ENCODE measurements around the gene ACVR1B.

ACVR1B gene

GRCh38 chr12:51944608-51945233 lies 6.8 kb upstream of the ACVR1B start:
- no peak for DNase-seq

DNA sequence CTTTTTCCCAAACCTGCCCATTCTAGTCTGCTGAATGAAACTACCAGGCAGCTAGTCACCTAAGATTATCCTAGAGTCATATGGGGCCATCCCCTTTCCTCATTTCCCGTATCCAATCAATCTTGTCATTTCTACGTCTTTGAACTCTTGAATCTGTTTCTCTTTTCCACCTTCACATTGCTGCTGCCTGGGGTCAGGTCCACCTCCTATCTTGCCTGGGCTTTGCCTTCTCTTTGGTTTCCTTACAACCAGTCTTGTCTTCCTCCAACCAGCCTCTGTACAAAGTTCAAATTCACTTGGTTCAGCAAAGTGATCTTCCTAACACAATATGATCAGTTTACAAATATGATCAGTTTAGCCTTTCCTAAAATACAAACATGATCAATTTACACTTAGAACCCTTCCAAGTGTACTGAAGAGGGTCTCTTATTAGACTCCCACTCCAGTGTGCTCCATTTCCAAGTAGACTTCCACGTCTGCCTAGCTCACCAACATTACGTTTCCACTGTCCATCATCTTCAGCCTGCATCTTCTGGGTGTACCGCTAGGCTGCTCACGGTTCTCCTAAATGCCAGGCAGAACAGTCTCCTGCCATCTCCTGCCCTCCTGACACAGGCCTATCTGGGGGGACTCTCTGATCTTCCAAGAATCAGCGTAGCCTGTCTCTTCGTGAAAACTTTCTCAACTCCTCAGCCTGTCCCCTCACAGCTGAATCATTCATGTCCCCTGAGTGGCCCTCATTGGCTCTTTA lies 4.1 kb upstream of the ACVR1B start:
- DNase-seq: no peak

GRCh38 chr12:51948066-51948465 lies 3.4 kb upstream of the ACVR1B start:
- DNase-seq: no peak

DNA sequence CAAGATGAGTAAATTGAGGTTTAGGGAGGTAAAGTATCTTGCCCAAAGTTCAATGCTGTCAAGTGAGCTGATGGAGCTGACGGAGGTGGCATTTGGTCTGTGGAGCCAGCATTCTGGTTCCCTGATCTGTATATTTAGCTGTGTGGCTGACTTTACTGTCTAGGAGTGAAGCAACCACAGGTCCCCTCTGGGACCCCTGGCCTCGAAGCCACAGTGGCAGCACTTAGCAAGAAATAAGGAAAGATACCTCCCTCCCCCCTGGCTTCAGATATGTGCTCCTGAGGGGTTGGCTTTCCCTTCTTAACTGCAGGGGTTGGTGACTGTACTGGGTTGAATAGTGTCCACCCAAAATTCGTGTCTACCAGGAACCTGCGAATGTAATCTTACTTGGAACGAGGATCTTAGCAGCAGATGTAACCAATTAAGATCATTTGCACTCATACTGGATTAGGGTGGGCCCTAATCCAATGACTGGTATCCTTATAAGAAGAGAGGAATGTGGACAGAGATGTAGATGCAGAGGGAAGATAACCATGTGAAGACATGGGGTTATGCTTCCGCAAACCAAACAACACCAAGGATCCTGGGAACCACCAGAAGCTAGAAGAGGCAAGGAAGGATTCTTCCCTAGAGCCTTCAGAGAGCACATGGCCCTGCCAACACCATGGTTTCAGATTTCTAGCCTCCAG lies 2.0 kb upstream of the ACVR1B start:
- DNase-seq: no peak

DNA sequence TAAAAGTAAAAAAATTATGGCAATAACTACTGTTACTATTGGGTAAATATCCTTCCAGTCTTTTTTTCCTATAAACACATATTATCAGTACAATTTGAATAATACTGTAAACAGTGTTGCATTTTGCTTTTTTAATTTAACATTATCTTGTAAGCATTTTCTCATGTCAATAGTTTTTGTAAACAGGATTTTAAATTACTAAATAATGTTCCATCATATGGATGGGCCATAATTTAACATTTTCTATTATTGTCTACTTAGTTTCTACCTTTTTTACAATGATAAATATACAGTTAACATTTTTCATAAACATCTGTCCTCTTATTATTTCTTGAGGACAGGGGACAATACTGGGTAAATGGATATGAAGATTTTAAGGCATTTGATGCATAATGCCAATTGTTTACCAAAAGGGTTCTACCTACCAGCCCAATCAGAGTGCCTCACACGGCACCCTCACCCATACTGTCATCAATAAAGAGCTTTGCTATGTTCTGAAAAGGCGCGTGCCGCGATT lies 759 bp upstream of the ACVR1B start:
- no peak for DNase-seq

GRCh38 chr12:51951843-51952722 lies 584 bp downstream of the ACVR1B start:
- DNase-seq: no peak

- no peak for DNase-seq
Observed at GRCh38 chr12:51953089-51953488, 1.6 kb downstream of the ACVR1B start.

GRCh38 chr12:51953864-51954263 lies 2.4 kb downstream of the ACVR1B start:
- no peak for DNase-seq

DNA sequence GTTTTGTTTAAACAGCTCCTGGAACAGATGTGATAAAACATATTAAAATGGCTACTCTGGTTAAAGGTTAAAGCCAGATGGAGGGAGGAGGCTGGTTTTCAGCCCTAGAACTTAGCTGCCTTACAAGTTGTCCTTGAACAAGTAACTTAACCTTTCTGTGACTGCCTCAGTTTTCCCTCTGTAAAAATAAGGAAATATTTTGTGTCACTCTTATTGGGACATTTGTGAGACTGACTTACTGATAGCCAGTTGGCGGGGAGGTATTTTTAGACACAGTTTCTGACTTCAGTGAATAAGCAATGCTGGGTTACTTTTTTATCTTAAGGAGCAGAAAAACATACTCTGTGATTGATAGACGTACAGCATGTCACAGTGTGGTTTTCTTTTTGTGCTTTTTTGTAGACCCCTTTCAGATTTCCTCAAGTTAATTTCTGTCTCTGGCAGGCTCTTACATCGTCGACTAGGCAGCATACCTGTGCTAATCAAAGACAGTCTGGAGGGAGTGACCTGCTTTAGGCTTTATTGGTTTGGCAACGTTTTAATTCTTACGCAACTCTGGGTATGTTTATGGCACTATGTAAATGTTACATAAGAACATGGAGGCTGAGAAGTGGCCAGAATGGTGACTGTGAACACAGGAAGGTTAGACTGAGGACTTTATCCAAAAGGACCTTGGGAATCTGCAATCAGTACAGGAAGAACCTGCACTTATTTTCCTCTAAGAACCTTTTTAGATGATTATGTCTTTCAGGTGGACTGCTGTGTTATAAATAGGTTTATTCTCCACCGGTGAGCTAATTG lies 3.3 kb downstream of the ACVR1B start:
- DNase-seq: no peak

GRCh38 chr12:51955702-51956101 lies 4.2 kb downstream of the ACVR1B start:
- no peak for DNase-seq

- DNase-seq: no peak
Observed at GRCh38 chr12:51958542-51958941, 7.0 kb downstream of the ACVR1B start.

GRCh38 chr12:51959211-51959610 lies 7.7 kb downstream of the ACVR1B start:
- DNase-seq: no peak

GRCh38 chr12:51959921-51960320 lies 8.4 kb downstream of the ACVR1B start:
- DNase-seq: no peak

GRCh38 chr12:51960488-51960887 lies 9.0 kb downstream of the ACVR1B start:
- no peak for DNase-seq

- no peak for DNase-seq
Observed at GRCh38 chr12:51960890-51961289, 9.4 kb downstream of the ACVR1B start.

GRCh38 chr12:51961834-51962233 lies 10.3 kb downstream of the ACVR1B start:
- no peak for DNase-seq

GRCh38 chr12:51962737-51963136 lies 11.2 kb downstream of the ACVR1B start:
- DNase-seq: no peak

GRCh38 chr12:51963477-51963876 lies 12.0 kb downstream of the ACVR1B start:
- no peak for DNase-seq

DNA sequence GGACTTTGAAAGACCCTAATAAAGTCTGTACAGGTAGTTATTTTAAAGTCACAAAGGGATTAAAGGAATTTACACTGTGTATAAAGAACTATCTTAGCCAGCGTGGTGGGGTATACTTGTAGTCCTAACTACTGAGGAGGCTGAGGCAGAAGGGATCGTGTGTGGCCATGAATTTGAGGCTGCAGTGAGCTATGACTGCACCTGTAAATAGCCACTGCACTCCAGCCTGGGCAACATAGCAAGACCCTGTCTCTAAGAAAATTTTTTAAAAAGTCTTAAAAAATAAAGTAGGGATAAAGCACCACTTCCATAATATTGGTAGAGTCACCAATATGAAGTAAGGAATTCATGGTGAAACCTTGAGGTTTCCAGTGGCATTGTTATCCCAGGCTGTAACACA lies 18.1 kb downstream of the ACVR1B start:
- DNase-seq: no peak

DNA sequence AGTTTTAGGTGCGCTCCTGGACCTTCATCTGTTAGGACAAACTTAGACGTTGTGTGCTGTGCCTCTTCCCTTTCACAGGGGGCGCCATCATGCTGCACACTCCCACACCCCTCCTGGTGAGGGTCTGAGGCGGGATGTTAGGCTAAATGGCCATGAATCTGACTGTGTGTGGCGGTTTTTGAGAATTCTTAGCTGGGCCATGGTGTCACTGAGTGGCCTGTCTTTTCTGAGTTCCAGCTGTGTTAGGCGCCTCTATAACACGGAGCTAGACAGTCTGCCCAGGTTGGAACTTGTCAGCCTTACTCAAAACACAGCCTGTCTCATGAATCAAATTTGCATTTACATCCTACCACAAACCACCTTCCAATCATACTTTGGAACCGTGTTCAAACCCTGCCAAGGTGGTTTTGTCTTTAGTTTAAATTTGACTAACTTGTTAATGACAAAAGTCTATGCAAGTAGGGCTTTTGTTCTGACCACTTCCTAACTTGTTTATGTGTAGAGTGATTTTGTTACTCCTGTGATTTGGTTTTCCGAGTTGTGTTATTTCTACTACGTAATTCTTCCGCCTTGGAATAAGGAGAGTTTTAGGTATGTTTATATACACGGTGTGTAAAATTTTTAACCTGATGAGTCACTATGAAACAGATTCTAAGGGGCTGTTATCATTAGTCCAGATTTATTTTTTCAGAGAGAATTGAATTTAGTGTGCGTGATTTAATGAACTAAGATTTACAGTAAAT lies 19.6 kb downstream of the ACVR1B start:
- peak; percentile 61 for DNase-seq

Data from CD4-positive, alpha-beta T cell treated with Interleukin-17A for 1 hour (primary cell).